ENCODE data around the gene PSMA7. TPM values are rescaled to one million over a fixed set of nuclear protein-coding genes. Genes with fewer than 3 reads are reported as not detected.

PSMA7 gene
- polyA plus RNA-seq, 1 donor (not counting 4 experiments of a cell fraction or from before 2014, with no cell fraction given), result 383 TPM

DNA sequence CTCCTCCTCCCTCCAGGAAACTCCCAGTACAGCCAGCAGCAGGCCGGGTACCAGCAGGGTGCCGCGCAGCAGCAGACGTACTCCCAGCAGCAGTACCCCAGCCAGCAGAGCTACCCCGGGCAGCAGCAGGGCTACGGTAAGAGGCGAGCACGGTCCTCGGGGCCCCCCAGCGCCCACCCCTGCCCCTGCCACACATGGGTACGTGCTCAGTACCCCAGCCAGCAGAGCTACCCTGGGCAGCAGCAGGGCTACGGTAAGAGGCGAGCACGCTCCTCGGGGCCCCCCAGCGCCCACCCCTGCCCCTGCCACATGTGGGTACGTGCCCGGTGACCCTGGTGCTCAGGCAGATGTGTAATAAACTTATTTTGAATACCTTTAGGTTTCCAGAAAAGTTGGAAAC is 29.5 kb upstream of the PSMA7 start:
- H3K4me2 ChIP-seq (ENCODE audit: control insufficient read depth, extremely low read depth, insufficient read depth, low read depth, low read length), result no peak overlapping the region

DNA sequence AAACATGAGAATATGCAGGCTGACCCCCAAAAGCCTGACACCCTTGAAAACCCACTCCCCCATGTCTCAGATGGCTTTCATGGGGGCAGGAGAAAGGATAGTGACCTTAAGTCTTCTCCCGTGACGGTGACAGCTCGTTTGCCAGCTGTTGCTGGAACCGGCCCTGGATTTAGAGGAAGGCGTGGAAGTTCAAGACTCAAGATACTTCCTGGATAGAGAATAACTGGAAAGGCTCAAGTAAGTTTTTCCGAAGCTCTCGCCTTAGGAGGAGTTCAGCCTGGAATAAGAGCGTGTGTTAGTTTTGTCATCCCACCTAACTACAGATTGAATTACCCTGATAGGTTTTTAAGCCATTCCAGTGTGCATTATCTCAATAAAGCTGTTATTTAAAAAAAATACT is 28.1 kb upstream of the PSMA7 start:
- dilution Hi-C loops (cut with MboI; ENCODE audit: extremely low pct_ligation_motif_present, low sequenced_read_pairs), result no loop called here
- no peak for FAIRE-seq

More for the DNA sequence above, 29.5 kb upstream of the PSMA7 start:
- no peaks in the 10 kb centered on the region for H3K9me3 ChIP-seq (ENCODE audit: control insufficient read depth, low read depth, low read length)
- no peak overlapping the region for H3K27ac ChIP-seq (ENCODE audit: control insufficient read depth, insufficient read depth, low read length)
- H3K79me2 ChIP-seq (ENCODE audit: control insufficient read depth, insufficient read depth, low read length), result no peaks in the 10 kb centered on the region
- H3K36me3 ChIP-seq (ENCODE audit: control insufficient read depth in 2 of 2, extremely low read depth in 1 of 2, insufficient read depth in 2 of 2, low read length in 2 of 2), result peaks cover 10 to 13% of the 10 kb centered on the region in 2 experiments
- H3K27me3 ChIP-seq (ENCODE audit: control insufficient read depth, extremely low read depth, insufficient read depth, low read length), result no peaks in the 10 kb centered on the region
- TF ChIP-seq, protein P1, sequence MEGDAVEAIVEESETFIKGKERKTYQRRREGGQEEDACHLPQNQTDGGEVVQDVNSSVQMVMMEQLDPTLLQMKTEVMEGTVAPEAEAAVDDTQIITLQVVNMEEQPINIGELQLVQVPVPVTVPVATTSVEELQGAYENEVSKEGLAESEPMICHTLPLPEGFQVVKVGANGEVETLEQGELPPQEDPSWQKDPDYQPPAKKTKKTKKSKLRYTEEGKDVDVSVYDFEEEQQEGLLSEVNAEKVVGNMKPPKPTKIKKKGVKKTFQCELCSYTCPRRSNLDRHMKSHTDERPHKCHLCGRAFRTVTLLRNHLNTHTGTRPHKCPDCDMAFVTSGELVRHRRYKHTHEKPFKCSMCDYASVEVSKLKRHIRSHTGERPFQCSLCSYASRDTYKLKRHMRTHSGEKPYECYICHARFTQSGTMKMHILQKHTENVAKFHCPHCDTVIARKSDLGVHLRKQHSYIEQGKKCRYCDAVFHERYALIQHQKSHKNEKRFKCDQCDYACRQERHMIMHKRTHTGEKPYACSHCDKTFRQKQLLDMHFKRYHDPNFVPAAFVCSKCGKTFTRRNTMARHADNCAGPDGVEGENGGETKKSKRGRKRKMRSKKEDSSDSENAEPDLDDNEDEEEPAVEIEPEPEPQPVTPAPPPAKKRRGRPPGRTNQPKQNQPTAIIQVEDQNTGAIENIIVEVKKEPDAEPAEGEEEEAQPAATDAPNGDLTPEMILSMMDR (optimal IDR thresholded peaks at IDR 0.05 in 1 of 3, IDR thresholded peaks at IDR 0.05 in 1 of 3, conservative IDR thresholded peaks at IDR 0.05 in 1 of 3; ENCODE audit: extremely low read depth in 1 of 3, insufficient read depth in 2 of 3, low read length in 3 of 3), result no peak
- TF ChIP-seq EZH2 (IDR thresholded peaks at IDR 0.05; ENCODE audit: low read length), result no peak
- H4K20me1 ChIP-seq (ENCODE audit: control insufficient read depth, extremely low read depth, insufficient read depth, low read length), result no peaks in the 10 kb centered on the region
- no peaks in the 10 kb centered on the region for H3K4me1 ChIP-seq (ENCODE audit: control insufficient read depth, extremely low read depth, insufficient read depth, low read length)
- no peaks in the 10 kb centered on the region for H3K9me1 ChIP-seq (ENCODE audit: control insufficient read depth, extremely low read depth, insufficient read depth, low read length)
- no peak overlapping the region for H3K9ac ChIP-seq (ENCODE audit: control insufficient read depth, extremely low read depth, insufficient read depth, low read length)
- no peak for DNase-seq (ENCODE audit: low read depth, low spot score)
- dilution Hi-C loops (cut with MboI; ENCODE audit: extremely low pct_ligation_motif_present, low sequenced_read_pairs), result no loop called here
- no peak for FAIRE-seq
- no peak overlapping the region for H2AFZ ChIP-seq (ENCODE audit: control insufficient read depth, low read length)
- no peak overlapping the region for H3K4me3 ChIP-seq (ENCODE audit: control insufficient read depth in 2 of 3, extremely low read depth in 1 of 3, insufficient read depth in 2 of 3, low read depth in 1 of 3, low read length in 3 of 3)

More for the DNA sequence above, 28.1 kb upstream of the PSMA7 start:
- TF ChIP-seq, protein P1 (optimal IDR thresholded peaks at IDR 0.05 in 1 of 3, IDR thresholded peaks at IDR 0.05 in 1 of 3, conservative IDR thresholded peaks at IDR 0.05 in 1 of 3; ENCODE audit: extremely low read depth in 1 of 3, insufficient read depth in 2 of 3, low read length in 3 of 3), result no peak
- no peak for TF ChIP-seq EZH2 (IDR thresholded peaks at IDR 0.05; ENCODE audit: low read length)
- Histone ChIP-seq H3K9me3 (ENCODE audit: control insufficient read depth, low read depth, low read length) (no peaks in the 10 kb centered on the region), H3K9me1 (ENCODE audit: control insufficient read depth, extremely low read depth, insufficient read depth, low read length) (no peaks in the 10 kb centered on the region), H3K27me3 (ENCODE audit: control insufficient read depth, extremely low read depth, insufficient read depth, low read length) (no peaks in the 10 kb centered on the region), H2AFZ (ENCODE audit: control insufficient read depth, low read length) (no peak overlapping the region), H3K9ac (ENCODE audit: control insufficient read depth, extremely low read depth, insufficient read depth, low read length) (no peak overlapping the region), H4K20me1 (ENCODE audit: control insufficient read depth, extremely low read depth, insufficient read depth, low read length) (no peaks in the 10 kb centered on the region), H3K27ac (ENCODE audit: control insufficient read depth, insufficient read depth, low read length) (no peak overlapping the region), H3K4me3 (ENCODE audit: control insufficient read depth in 2 of 3, extremely low read depth in 1 of 3, insufficient read depth in 2 of 3, low read depth in 1 of 3, low read length in 3 of 3) (no peak overlapping the region), H3K4me2 (ENCODE audit: control insufficient read depth, extremely low read depth, insufficient read depth, low read depth, low read length) (no peak overlapping the region), H3K79me2 (ENCODE audit: control insufficient read depth, insufficient read depth, low read length) (no peaks in the 10 kb centered on the region), H3K4me1 (ENCODE audit: control insufficient read depth, extremely low read depth, insufficient read depth, low read length) (no peaks in the 10 kb centered on the region), H3K36me3 (ENCODE audit: control insufficient read depth in 2 of 2, extremely low read depth in 1 of 2, insufficient read depth in 2 of 2, low read length in 2 of 2) (peaks cover 11 to 13% of the 10 kb centered on the region in 2 experiments)
- DNase-seq (ENCODE audit: low read depth, low spot score), result no peak

Measured in keratinocyte (primary cell).